Left lung (tissue), 10 donors: ENCODE measurements around the gene CLCNKB. TPM values are rescaled to one million over a fixed set of nuclear protein-coding genes. Genes with fewer than 3 reads are reported as not detected.

Experiments used
- ATAC-seq: fragments of 200-7000 bp; cut with Tn5 transposase; one replicate; pipeline ENCODE4 v1.9.1; 2020; ENCODE audit warnings: moderate library complexity
- DNase-seq, 4 donors: peaks; one replicate each; pipeline ENCODE4 v3.0.0-alpha.2; 2013 to 2020
- H3K27ac ChIP-seq, 2 donors: fragments of 200-600 bp; sonication (generic) in 1 of 2; one replicate each; pipeline versions ENCODE4 v1.5.0 to v1.8.0; 2020 to 2021
- H3K27me3 ChIP-seq, 2 donors: fragments of 200-600 bp; sonication (generic) in 1 of 2; one replicate each; pipeline versions ENCODE4 v1.5.0 to v1.8.0; 2020 to 2021
- H3K36me3 ChIP-seq, 2 donors: fragments of 200-600 bp; sonication (generic) in 1 of 2; one replicate each; pipeline versions ENCODE4 v1.5.0 to v1.8.0; 2020 to 2021
- H3K4me1 ChIP-seq, 2 donors: fragments of 200-600 bp; one replicate each; pipeline ENCODE4 v1.8.0; 2021
- H3K4me3 ChIP-seq, 2 donors: fragments of 200-600 bp; sonication (generic) in 1 of 2; one replicate each; pipeline versions ENCODE4 v1.5.0 to v1.8.0; 2020 to 2021; ENCODE audit warnings: mild to moderate bottlenecking in 1 of 2
- H3K9me3 ChIP-seq, 2 donors: fragments of 200-600 bp; sonication (generic) in 1 of 2; one replicate each; pipeline versions ENCODE4 v1.5.0 to v1.8.0; 2020 to 2021
- CTCF ChIP-seq, 2 donors: fragments of 200-600 bp; sonication (generic) in 1 of 2; IDR thresholded peaks; one replicate each; pipeline versions ENCODE4 v1.5.0 to v1.8.0; 2021; ENCODE audit warnings: antibody characterized with exemption in 2 of 2
- intact Hi-C, 2 donors: fragments of 100-400 bp; cut with DNase I; formaldehyde crosslinking; loops; one replicate each; pipeline versions ENCODE4 v1.11.2 to v1.14.2; 2022
- polyA plus RNA-seq, 6 donors: library from polyadenylated mRNA; unstranded; fragments of 120-200 nt; gene quantifications; one replicate each; pipeline ENCODE4 v1.2.1, GENCODE V29; 2013; ENCODE audit not compliant: insufficient read length in 6 of 6
- total RNA-seq, 2 donors: library from RNA; stranded (reverse); fragmentation: NEBNext Ultra II Directional; extraction: Animal tissue kit (Norgen Biotek cat#: 25700); gene quantifications; one replicate each; pipeline ENCODE4 v1.2.1, GENCODE V29; 2021
- donor health status: DM: no; HTN: yes; CAD: no.
- donor health status: DM: no; HTN: no; CAD: no.

Gene CLCNKB
- total and polyA plus RNA-seq, 8 donors, result 1.1 to 8.0 (median 4.9) TPM; not detected in 1

- TF ChIP-seq CTCF (IDR thresholded peaks at IDR 0.05), result no peak
- H3K4me3 ChIP-seq, result no peak overlapping the region
- ATAC-seq (no peak), DNase-seq (peak in 1 of 4 donors; percentile 67)
- H3K27me3 ChIP-seq, result peaks cover 0 to 6% of the 10 kb centered on the region in 2 donors
- no peaks in the 10 kb centered on the region for H3K4me1 ChIP-seq
- intact Hi-C loops, result no loop called here
- H3K27ac ChIP-seq, result no peak overlapping the region
- H3K9me3 ChIP-seq, result no peaks in the 10 kb centered on the region
- H3K36me3 ChIP-seq, result no peaks in the 10 kb centered on the region
Measured at GRCh38 chr1:16043950-16044349, 368 bp downstream of the CLCNKB start.

- H3K4me1 ChIP-seq, result no peaks in the 10 kb centered on the region
- no peak overlapping the region for H3K27ac ChIP-seq
- ATAC-seq (no peak), DNase-seq (no peak)
- intact Hi-C loops, result no loop called here
- H3K4me3 ChIP-seq, result no peak overlapping the region
- no peaks in the 10 kb centered on the region for H3K9me3 ChIP-seq
- no peak for TF ChIP-seq CTCF (IDR thresholded peaks at IDR 0.05)
- peaks cover 0 to 9% of the 10 kb centered on the region in 2 donors for H3K27me3 ChIP-seq
- no peaks in the 10 kb centered on the region for H3K36me3 ChIP-seq
Measured at GRCh38 chr1:16046842-16047241, 3.3 kb downstream of the CLCNKB start.

- Histone ChIP-seq H3K4me3 (no peak overlapping the region), H3K27ac (no peak overlapping the region), H3K9me3 (no peaks in the 10 kb centered on the region), H3K4me1 (no peaks in the 10 kb centered on the region), H3K36me3 (no peaks in the 10 kb centered on the region), H3K27me3 (peaks cover 0 to 9% of the 10 kb centered on the region in 2 donors)
- TF ChIP-seq CTCF (IDR thresholded peaks at IDR 0.05), result no peak
- intact Hi-C loops, result no loop called here
- ATAC-seq (no peak), DNase-seq (no peak)
Measured at GRCh38 chr1:16047791-16048475, 4.4 kb downstream of the CLCNKB start.

- intact Hi-C loops, result no loop called here
- no peak for TF ChIP-seq CTCF (IDR thresholded peaks at IDR 0.05)
- ATAC-seq, result peak; percentile 91
- no peaks in the 10 kb centered on the region for H3K9me3 ChIP-seq
- peaks cover 0 to 9% of the 10 kb centered on the region in 2 donors for H3K27me3 ChIP-seq
- peak overlapping the region; percentile 26 to 35 for H3K4me3 ChIP-seq
- H3K4me1 ChIP-seq, result no peaks in the 10 kb centered on the region
- no peak overlapping the region for H3K27ac ChIP-seq
- no peaks in the 10 kb centered on the region for H3K36me3 ChIP-seq
- DNase-seq, result peak in 3 of 4 donors; percentile 44 to 83 (median 69)
Measured at GRCh38 chr1:16048573-16049189, 5.1 kb downstream of the CLCNKB start.

GRCh38 chr1:16050328-16050727 lies 6.7 kb downstream of the CLCNKB start:
- Histone ChIP-seq H3K27ac (no peak overlapping the region), H3K27me3 (peaks cover 0 to 9% of the 10 kb centered on the region in 2 donors), H3K9me3 (no peaks in the 10 kb centered on the region), H3K4me1 (no peaks in the 10 kb centered on the region), H3K4me3 (no peak overlapping the region), H3K36me3 (no peaks in the 10 kb centered on the region)
- ATAC-seq (no peak), DNase-seq (no peak)
- intact Hi-C loops, result no loop called here
- TF ChIP-seq CTCF (IDR thresholded peaks at IDR 0.05), result no peak
